RCC 7860 (cell line): ENCODE data around the gene HARBI1.

Experiments
- DNase-seq: peaks from one replicate; pipeline ENCODE4 v3.0.0-alpha.2; 2015; ENCODE audit warnings: low spot score
- FAIRE-seq: peaks from 2 replicates; lab custom pipeline; 2012; peaks lifted over from hg19 to GRCh38; lab: Jason Lieb, UNC

HARBI1 gene, protein sequence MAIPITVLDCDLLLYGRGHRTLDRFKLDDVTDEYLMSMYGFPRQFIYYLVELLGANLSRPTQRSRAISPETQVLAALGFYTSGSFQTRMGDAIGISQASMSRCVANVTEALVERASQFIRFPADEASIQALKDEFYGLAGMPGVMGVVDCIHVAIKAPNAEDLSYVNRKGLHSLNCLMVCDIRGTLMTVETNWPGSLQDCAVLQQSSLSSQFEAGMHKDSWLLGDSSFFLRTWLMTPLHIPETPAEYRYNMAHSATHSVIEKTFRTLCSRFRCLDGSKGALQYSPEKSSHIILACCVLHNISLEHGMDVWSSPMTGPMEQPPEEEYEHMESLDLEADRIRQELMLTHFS

DNA sequence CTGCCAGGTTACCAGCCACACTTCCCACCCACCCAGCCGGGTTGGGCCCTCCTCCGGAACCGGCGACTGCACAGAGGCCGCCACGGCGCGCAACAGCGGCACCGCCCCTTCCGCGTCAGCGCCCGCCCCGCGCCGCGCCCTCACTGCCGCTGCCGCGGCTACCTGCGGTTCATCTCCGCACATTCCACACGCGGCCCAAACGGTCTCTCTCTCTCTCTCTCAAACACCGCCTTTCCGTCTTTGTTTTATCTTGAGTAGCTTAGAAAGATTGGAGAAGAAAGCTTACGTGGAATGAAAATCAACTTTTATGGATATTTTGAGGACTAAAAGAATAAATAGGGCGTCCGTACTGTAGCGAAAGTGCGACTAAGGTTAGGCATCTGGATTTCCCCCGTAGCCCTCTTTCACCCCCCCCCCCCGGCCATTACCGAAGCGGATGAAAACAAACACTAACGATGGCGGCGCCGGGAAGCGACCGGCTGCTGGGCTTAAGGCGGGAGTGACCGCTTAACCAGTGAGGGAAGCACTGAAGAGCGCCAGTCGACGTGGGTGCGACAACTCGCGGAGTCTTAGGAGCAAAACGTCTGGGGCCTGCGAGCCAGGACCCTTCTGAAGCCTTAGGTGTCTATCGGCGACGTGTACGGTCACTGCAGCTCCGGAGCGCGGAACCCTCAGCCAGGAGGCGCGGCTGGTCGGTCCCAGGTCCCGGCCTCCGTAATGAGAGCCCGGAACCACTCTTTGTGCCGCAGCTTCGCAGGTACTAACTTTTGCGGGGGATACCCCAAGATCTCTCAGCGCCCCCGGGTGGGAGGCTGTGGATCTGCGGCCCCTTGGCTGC, at the start of gene HARBI1, which contains the start of gene ATG13:
HARBI1 (minus strand) TSS at position 94 of the 838 bp plus-strand sequence. CDS start 990 bp downstream, outside the sequence.
ATG13 (plus strand) TSS at position 420 of the 838 bp plus-strand sequence. CDS start 26,739 bp downstream, outside the sequence.
- FAIRE-seq (no peak), DNase-seq (peak; percentile 66)

- FAIRE-seq: no peak
- no peak for DNase-seq
Measured at GRCh38 chr11:46666516-46666915, 49.5 kb upstream of the HARBI1 start.

GRCh38 chr11:46665356-46665755, 48.3 kb upstream of the HARBI1 start:
- no peak for FAIRE-seq

GRCh38 chr11:46664612-46665011, 47.6 kb upstream of the HARBI1 start:
- DNase-seq (no peak), FAIRE-seq (no peak)

More at GRCh38 chr11:46665356-46665755, 48.3 kb upstream of the HARBI1 start:
- no peak for DNase-seq

- no peak for FAIRE-seq
- DNase-seq: no peak
Measured at GRCh38 chr11:46663277-46663940, 46.4 kb upstream of the HARBI1 start.

DNA sequence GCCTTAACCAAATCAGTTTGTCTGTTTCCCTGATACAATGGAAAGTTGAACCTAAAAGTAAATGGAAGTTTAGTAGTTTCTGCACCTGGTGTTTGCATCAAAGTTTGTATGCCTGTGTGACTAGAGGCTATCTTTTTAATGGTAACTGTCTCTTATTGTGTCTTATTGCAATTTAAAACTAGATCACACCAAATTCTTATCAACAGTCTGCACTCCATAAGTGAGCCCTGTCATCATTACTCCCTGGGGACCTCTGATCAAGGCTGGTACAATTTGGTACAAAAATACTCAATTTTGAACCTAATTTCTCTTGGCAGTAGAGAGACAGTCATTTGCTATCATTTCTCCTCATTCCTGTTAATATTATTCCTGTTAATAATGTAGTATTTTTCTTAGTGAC, 45.3 kb upstream of the HARBI1 start:
- FAIRE-seq (no peak), DNase-seq (no peak)

DNA sequence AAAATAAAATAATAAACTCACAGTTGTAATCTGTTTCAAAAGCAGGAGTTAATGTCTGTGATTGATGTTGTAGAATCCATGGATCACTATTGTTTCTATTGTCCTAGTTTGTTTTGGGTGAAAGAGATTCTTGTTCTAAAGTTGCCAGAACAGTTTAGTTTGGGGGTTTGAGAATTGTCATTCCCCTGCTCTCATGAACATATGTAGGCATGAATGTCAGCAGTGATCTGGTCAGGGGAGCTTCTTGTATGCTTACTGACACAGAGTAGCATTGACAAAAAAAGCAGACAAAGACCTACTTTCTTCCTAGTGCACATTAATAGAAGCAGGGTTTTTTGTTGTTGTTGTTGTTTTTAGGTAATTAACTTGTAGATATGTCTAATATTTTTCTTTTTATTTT, 44.8 kb upstream of the HARBI1 start:
- FAIRE-seq: no peak
- no peak for DNase-seq

GRCh38 chr11:46659908-46660307, 42.9 kb upstream of the HARBI1 start:
- no peak for DNase-seq

DNA sequence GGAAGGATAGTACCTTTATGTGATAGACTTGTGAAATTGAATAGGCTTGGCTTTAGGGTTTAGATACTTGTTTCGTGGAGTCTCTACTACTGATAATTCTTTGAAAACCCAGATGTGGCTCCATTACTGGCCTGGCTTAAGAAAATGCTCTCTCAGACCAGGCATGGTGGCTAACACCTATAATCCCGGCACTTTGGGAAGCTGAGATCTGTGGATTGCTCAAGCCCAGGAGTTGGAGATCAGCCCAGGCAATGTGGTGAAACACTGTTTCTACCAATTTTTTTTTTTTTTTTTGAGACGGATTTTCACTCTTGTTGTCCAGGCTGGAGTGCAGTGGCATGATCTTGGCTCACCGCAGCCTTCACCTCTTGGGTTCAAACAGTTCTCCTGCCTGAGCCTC, 41.2 kb upstream of the HARBI1 start:
- DNase-seq (no peak), FAIRE-seq (no peak)

More at GRCh38 chr11:46659908-46660307, 42.9 kb upstream of the HARBI1 start:
- FAIRE-seq: no peak

DNA sequence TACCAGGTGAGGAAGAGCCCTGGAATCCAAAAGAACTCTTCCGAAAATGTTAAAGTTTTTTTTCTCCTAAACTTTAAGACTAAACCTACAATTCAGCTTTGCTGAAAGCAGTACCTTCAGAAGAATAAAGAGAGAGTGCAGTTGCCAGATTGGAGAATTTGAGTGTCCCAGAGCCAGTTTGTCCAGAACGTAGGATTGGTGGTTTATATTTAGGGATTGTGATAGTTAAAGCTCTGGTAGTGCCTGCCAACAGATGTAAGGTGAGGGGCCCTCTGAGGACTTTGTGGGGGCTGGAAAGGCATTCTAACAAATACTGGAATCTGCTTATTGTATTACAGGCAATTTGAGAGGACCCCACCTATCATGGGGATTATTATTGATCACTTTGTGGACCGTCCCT, 40.2 kb upstream of the HARBI1 start:
- no peak for FAIRE-seq
- DNase-seq: no peak

GRCh38 chr11:46655631-46656030, 38.6 kb upstream of the HARBI1 start:
- no peak for FAIRE-seq

GRCh38 chr11:46649180-46649738, 32.2 kb upstream of the HARBI1 start:
- DNase-seq (no peak), FAIRE-seq (no peak)

More at GRCh38 chr11:46655631-46656030, 38.6 kb upstream of the HARBI1 start:
- no peak for DNase-seq

DNA sequence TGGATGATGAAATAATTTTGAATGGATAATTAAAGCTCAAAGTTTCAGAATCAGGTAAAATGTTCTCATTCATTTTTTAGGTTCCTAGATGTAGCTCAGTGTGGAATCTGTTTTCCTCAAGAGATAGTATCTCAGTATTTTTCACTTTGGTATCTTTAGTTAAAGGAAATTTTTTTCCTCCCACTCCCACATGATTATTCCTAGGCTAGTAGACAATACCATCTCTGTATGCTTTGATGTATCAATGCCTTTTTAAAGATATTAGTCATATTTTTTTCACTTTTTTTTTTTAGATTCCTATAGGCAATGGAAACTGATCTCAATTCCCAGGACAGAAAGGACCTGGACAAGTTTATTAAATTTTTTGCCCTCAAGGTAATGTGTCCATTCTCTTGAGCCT, 27.0 kb upstream of the HARBI1 start:
- DNase-seq (no peak), FAIRE-seq (no peak)

DNA sequence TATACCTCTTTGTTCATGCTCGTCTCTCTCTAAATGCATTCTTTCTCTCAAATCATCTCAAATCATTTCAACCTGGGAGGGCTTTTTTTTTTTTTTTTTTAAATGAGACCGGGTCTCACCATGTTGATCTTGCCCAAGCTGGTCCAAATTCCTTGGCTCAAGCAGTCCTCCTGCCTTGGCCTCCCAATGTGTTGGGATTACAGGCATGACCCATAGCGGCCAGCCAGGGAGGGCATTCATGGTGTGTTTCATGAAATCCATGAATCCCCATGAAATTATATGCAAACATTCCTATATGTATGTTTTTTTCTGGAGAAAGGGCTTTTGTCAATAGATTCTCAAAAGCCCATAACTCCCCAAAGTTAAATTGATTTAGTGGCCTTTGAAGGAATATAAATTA, 26.5 kb upstream of the HARBI1 start:
- FAIRE-seq (no peak), DNase-seq (no peak)

- no peak for FAIRE-seq
Measured at GRCh38 chr11:46642627-46643335, 25.8 kb upstream of the HARBI1 start.

DNA sequence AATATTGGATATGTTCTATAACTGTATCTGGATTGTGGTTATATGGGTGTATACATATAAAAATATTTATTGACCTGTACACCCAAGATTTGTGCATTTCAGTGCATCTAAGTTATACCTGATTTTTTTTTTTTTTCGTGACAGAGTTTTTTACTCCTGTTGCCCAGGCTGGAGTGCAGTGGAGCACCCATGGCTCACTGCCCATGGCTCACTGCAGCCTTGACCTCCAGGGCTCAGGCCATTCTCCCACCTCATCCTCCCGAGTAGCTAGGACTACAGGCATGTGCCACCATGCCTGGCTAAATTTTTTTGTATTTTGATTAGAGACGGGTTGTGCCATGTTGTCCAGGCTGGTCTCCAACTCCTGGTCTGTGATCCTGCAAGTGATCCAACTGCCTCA, 24.6 kb upstream of the HARBI1 start:
- FAIRE-seq (no peak), DNase-seq (no peak)

More at GRCh38 chr11:46642627-46643335, 25.8 kb upstream of the HARBI1 start:
- DNase-seq: no peak

DNA sequence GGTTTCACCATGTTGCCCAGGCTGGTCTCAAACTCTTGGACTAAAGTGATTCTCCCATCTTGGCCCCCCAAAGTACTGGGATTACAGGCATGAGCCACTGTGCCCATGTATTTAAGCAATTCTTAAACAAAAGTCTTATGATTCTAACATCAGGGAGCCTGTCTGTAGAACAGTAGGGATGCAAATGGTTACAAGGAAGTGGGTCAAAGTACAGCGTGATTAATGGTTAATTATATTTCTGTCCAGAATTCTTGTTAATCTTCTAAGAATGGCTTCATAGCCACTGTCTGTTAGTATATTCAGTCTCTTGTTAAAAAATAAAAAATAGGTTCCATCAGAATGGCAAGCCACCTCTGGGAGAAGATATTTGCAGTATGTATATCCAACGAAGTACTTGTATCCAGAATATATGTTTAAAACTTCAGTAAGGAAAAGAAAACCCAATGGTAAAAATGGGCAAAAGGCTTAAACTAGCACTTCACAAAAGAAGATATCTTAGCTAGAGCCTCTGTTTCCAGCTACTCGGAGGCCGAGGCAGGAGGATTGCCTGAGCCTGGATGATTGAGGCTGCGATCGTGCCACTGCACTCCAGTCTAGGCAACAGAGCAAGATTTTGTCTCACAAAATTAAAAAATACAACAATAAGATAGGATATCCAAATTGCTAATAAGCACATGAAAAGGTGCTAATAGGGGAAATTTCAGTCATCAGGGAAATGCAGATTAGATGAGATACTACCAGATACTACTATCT, 23.2 kb upstream of the HARBI1 start:
- no peak for FAIRE-seq
- DNase-seq: no peak

DNA sequence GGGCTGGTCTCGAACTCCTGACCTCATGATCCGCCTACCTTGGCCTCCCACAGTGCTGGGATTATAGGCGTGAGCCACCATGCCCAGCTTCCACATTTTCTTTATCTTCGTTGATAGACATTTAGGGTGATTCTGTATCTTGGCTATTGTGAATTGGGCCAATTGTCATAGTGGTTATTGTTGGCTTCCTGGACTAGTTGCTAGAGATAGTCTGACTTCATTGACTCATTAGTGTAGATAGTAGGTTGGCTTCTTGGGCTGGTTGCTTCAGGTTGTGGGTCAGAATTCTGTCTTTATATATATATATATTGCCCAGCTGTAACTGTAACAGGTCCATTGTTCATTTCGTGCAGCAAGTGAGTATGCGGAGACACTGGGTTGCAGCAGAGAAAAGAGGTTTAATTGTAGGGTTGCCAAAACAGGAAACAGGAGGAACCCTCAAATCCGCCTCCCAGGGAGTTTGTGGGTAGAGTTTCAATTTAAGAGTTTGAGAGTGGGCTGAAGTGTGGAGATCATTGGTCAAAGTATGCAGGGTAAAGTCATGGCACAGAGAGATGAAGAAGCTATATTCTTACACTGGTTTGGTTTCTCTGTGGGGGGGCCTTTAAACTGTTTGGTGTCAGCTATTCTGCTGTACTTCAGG, 22.3 kb upstream of the HARBI1 start:
- DNase-seq (no peak), FAIRE-seq (no peak)

- DNase-seq (no peak), FAIRE-seq (no peak)
Measured at GRCh38 chr11:46637546-46637945, 20.5 kb upstream of the HARBI1 start.
